ENCODE results near the gene SDC1. TPM values are rescaled to one million over a fixed set of nuclear protein-coding genes. Genes with fewer than 3 reads are reported as not detected.
"Not testable (repeated sequence)": the region's sequence is repeated elsewhere in the genome, so short reads cannot be mapped to it uniquely, and the experiment has no call there.

Gene SDC1
- total RNA-seq, 4 donors from 2014 or later = 729 to 864 (median 835) TPM

DNA sequence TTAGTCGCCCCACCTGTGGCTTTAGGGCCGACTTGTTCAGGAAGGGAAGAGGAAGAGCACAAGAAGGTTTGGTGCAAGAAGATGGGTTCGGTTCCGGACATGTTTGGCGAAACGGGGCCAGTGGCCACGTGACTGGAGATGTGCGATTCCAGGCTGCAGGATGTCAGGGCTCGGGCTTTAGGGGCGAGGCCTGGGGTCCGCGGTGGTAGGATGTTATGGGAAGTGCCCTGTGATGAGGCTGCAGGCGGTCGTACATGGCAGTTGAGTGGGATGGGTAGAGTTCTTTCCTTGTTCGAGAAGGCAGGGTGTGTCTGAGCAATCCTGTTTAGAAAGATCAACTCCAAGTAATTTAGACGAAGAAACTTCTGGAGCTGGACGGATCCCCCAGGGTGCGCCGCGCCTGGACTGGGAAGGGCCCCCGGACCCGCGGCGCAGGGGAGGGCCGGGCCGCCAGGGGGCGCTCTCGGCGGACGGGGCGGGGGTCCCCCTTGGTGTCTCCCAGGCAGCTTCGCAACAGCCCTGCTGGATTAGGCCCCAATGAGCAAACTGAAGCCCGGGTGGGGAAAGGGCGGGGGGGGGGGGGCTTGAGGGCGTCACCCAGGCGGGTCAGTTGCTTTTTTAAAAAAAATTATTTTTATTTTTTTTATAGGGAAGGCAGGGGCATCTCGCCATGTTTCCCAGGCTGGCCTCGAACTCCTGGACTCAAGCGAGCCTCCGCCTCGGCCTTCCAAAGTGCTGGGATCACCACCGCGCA is 17.2 kb upstream of the SDC1 start:
- TF ChIP-seq, protein P1, sequence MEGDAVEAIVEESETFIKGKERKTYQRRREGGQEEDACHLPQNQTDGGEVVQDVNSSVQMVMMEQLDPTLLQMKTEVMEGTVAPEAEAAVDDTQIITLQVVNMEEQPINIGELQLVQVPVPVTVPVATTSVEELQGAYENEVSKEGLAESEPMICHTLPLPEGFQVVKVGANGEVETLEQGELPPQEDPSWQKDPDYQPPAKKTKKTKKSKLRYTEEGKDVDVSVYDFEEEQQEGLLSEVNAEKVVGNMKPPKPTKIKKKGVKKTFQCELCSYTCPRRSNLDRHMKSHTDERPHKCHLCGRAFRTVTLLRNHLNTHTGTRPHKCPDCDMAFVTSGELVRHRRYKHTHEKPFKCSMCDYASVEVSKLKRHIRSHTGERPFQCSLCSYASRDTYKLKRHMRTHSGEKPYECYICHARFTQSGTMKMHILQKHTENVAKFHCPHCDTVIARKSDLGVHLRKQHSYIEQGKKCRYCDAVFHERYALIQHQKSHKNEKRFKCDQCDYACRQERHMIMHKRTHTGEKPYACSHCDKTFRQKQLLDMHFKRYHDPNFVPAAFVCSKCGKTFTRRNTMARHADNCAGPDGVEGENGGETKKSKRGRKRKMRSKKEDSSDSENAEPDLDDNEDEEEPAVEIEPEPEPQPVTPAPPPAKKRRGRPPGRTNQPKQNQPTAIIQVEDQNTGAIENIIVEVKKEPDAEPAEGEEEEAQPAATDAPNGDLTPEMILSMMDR (IDR thresholded peaks at IDR 0.05) = no peak
- no peak for TF ChIP-seq POLR2A (IDR thresholded peaks at IDR 0.05)
- intact Hi-C loops (cut with DNase I; ENCODE audit: low total_unique reads) = no loop called here
- no peak for DNase-seq (ENCODE audit: low spot score in 2 of 2)
- no peak overlapping the region for H3K4me3 ChIP-seq (ENCODE audit: low read depth, poor library complexity, severe bottlenecking)
- WGBS, 2 donors = 48 to 50% methylated on average over 43 of the region's 43 CpGs

GRCh38 chr2:20240291-20240690 is 15.4 kb upstream of the SDC1 start:
- H3K4me3 ChIP-seq (ENCODE audit: low read depth, poor library complexity, severe bottlenecking); DNase-seq (ENCODE audit: low spot score in 2 of 2); intact Hi-C loops (cut with DNase I; ENCODE audit: low total_unique reads): not testable (repeated sequence)
- 93 to 96% methylated on average over 6 of the region's 6 CpGs for WGBS, 2 donors

DNA sequence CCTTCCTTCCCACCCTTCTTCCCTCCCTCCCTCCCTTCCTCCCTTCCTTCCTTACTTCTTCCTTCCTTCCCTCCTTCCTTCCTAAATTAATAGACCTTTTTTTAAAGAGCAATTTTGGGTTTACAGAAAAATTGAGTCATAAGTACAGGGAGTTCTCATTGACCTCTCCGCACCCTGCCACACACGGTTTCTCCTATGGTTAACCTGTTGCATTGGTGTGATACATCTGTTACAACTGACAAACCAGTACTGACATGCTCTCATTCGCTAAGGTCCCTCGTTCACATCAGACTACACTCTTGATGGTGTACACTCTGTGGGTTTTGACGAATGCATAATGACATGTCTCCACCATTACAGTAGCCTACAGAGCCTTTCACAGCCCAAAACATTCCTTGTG is 11.6 kb upstream of the SDC1 start:
- 53 to 60% methylated on average over 5 of the region's 5 CpGs for WGBS, 2 donors
- no peak overlapping the region for H3K4me3 ChIP-seq (ENCODE audit: low read depth, poor library complexity, severe bottlenecking)
- DNase-seq (ENCODE audit: low spot score in 2 of 2) = no peak
- TF ChIP-seq, protein P1 (IDR thresholded peaks at IDR 0.05) = no peak
- no peak for TF ChIP-seq POLR2A (IDR thresholded peaks at IDR 0.05)
- intact Hi-C loops (cut with DNase I; ENCODE audit: low total_unique reads) = no loop called here

DNA sequence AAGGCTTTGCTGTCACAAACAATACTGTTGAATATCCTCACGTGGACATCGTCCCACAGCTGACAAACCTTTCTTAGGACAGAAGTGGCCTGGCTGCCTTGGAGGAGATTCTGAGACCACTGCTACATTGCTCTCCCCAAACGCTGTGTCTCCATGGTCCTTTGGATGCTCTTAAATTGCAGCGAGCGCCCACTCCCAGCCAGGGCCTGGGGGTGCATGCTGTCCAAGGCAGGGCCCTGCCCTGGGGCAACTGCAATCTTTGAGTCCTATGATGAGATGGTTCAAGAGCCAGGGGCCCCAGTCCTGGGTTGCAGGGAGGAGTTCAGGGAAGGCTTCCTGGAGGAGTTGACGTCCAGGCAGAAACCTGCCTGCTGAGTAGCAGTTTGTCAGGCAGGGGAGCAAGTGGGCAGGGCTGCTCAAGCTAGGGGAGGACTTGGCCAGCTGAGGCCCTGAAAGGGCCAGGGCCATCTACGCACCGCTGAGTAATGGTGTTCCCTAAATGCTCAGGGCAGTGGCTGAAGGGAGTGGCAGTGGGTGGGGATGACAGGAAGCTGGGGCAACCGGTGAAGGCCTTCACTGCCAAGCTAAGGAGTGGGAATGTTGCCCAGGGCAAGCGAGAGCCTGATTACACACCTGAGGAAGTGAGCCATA is 10.8 kb upstream of the SDC1 start:
- intact Hi-C loops (cut with DNase I; ENCODE audit: low total_unique reads) = no loop called here
- 74% methylated on average over 10 of the region's 10 CpGs for WGBS, 2 donors
- H3K4me3 ChIP-seq (ENCODE audit: low read depth, poor library complexity, severe bottlenecking) = no peak overlapping the region
- DNase-seq (ENCODE audit: low spot score in 2 of 2) = no peak
- TF ChIP-seq POLR2A (IDR thresholded peaks at IDR 0.05) = no peak
- TF ChIP-seq, protein P1 (IDR thresholded peaks at IDR 0.05) = no peak

GRCh38 chr2:20234597-20234996 is 9.7 kb upstream of the SDC1 start:
- DNase-seq (ENCODE audit: low spot score in 2 of 2); intact Hi-C loops (cut with DNase I; ENCODE audit: low total_unique reads); H3K4me3 ChIP-seq (ENCODE audit: low read depth, poor library complexity, severe bottlenecking): not testable (repeated sequence)
- WGBS, 2 donors = 57 to 58% methylated on average over 2 of the region's 2 CpGs

DNA sequence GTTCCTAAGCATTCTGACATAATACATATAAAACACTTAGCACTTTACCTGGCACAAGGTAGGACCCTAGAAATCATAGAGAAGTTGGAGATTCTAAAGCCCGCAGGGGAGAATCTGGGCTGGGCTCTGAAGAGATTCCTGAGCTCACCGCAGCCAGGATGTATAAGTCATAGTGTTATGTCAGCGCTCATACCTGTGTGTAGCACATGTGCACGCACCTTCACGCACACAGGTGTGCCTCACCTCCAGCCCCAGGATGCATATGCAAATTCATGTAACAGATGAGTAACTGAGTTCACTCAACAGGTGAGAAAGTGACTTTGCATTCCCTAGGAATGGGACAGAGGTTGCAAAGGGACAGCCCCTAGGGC is 7.9 kb upstream of the SDC1 start:
- no peak for TF ChIP-seq POLR2A (IDR thresholded peaks at IDR 0.05)
- TF ChIP-seq, protein P1 (IDR thresholded peaks at IDR 0.05) = no peak
- peak in 1 of 2 donors; percentile 39 for DNase-seq (ENCODE audit: low spot score in 2 of 2)
- intact Hi-C loops (cut with DNase I; ENCODE audit: low total_unique reads) = no loop called here
- 41 to 62% methylated on average over 5 of the region's 5 CpGs for WGBS, 2 donors
- no peak overlapping the region for H3K4me3 ChIP-seq (ENCODE audit: low read depth, poor library complexity, severe bottlenecking)
